Thyroid gland (tissue), 4 donors: Measurements from ENCODE around the gene WBP1L. TPM values are rescaled to one million over a fixed set of nuclear protein-coding genes. Genes with fewer than 3 reads are reported as not detected.
A peak's percentile ranks its signal among the peaks of the same experiment; 100 is the strongest.

Experiments used
- DNase-seq, 2 donors: peaks; one replicate each; pipeline ENCODE4 v3.0.0-alpha.2; 2019
- H3K27ac ChIP-seq, 3 donors: fragments of 200-600 bp; sonication (generic); 1 replicate in 2 of 3; 2 replicates in 1 of 3; pipeline ENCODE4 v1.5.1; 2016 to 2019; ENCODE audit warnings: mild to moderate bottlenecking in 1 of 3, moderate library complexity in 1 of 3
- H3K27me3 ChIP-seq: fragments of 200-600 bp; sonication (generic); one replicate; pipeline ENCODE4 v1.5.1; 2019
- H3K36me3 ChIP-seq, 2 donors: fragments of 200-600 bp; sonication (generic); one replicate each; pipeline ENCODE4 v1.5.1; 2016 to 2019
- H3K4me1 ChIP-seq, 2 donors: fragments of 200-600 bp; sonication (generic); one replicate each; pipeline ENCODE4 v1.5.1; 2017 to 2019
- H3K4me3 ChIP-seq, 3 donors: fragments of 200-600 bp; sonication (generic); replicated peaks in 1 of 3; 1 replicate in 2 of 3; 2 replicates in 1 of 3; pipeline ENCODE4 v1.5.1; 2016; ENCODE audit warnings: mild to moderate bottlenecking in 1 of 3
- H3K9me3 ChIP-seq: fragments of 200-600 bp; sonication (generic); one replicate; pipeline ENCODE4 v1.5.1; 2017
- CTCF ChIP-seq, 6 experiments: fragments of 200-600 bp in 3 of 6; fragments of 450-650 bp in 3 of 6; sonication (generic) in 3 of 6; IDR thresholded peaks; one replicate each; pipeline ENCODE4 v1.5.1; 2016 to 2019; ENCODE audit warnings: antibody characterized with exemption in 6 of 6, mild to moderate bottlenecking in 2 of 6, inconsistent platforms in 1 of 6, moderate library complexity in 1 of 6
- POLR2A ChIP-seq, 2 donors: fragments of 450-650 bp; IDR thresholded peaks; one replicate each; pipeline ENCODE4 v1.6.1; 2017; ENCODE audit warnings: antibody characterized with exemption in 2 of 2, mild to moderate bottlenecking in 2 of 2, moderate library complexity in 1 of 2
- WGBS, 2 donors: methylation state at CpG; one replicate each; pipeline ENCODE4 v1.1.5; 2017; 5-methylcytosine and 5-hydroxymethylcytosine counted together
- intact Hi-C: fragments of 100-400 bp; cut with DNase I; formaldehyde crosslinking; loops from one replicate; pipeline ENCODE4 v1.15.1; 2023
- total RNA-seq, 4 donors: library from RNA; depleted of rRNA; stranded (reverse); fragments of >200 nt; gene quantifications; one replicate each; pipeline ENCODE4 v1.2.3, GENCODE V29; 2016

WBP1L gene
- total RNA-seq, 4 donors from 2014 or later: 194 to 384 (median 314) TPM

GRCh38 chr10:102744374-102745051, 765 bp downstream of the WBP1L start:
- Histone ChIP-seq H3K9me3 (no peaks in the 10 kb centered on the region), H3K36me3 (no peaks in the 10 kb centered on the region), H3K27me3 (no peaks in the 10 kb centered on the region), H3K4me1 (peaks cover 33 to 38% of the 10 kb centered on the region in 2 donors), H3K4me3 (peak overlapping the region; percentile 43 to 74 (median 57)), H3K27ac (peak overlapping the region; percentile 84 to 93 (median 90))
- 2 to 3% methylated on average over 8 to 9 of the region's 9 CpGs for WGBS, 2 donors
- TF ChIP-seq CTCF (IDR thresholded peaks at IDR 0.05): no peak
- TF ChIP-seq POLR2A (IDR thresholded peaks at IDR 0.05): peak in 1 of 2 donors; percentile 82
- peak; percentile 95 to 96 for DNase-seq
- intact Hi-C loops: loop anchor here (10.0 kb wide), 1 partner anchor 70 kb away; no protein-coding TSS in a partner anchor

DNA sequence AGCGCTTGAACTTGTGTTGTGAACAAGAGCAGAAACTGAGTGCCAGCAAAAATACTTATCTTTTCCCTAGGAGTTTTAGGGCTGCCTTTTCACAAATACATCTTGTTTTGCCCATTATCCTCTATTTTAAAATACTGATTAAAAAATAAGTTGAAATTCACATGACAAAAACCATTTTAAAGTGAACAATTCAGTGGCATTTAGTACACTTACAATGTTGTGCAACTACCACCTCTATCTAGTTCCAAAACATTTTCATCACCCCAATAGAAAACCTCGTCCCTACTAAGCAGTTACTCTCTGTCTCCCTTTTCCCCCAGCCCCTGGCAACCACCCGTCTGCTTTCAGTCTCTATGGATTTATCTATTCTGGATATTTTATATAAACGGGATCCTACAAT, 1.4 kb downstream of the WBP1L start:
- 43 to 44% methylated on average over 4 of the region's 4 CpGs for WGBS, 2 donors
- no peaks in the 10 kb centered on the region for H3K36me3 ChIP-seq
- intact Hi-C loops: loop anchor here (10.0 kb wide), 1 partner anchor 70 kb away; no protein-coding TSS in a partner anchor
- H3K27ac ChIP-seq: peak overlapping the region; percentile 84 to 93 (median 90)
- no peak for TF ChIP-seq POLR2A (IDR thresholded peaks at IDR 0.05)
- TF ChIP-seq CTCF (IDR thresholded peaks at IDR 0.05): no peak
- peak overlapping the region in 2 of 3 donors; percentile 22 to 57 for H3K4me3 ChIP-seq
- no peak for DNase-seq
- no peaks in the 10 kb centered on the region for H3K27me3 ChIP-seq
- H3K9me3 ChIP-seq: no peaks in the 10 kb centered on the region
- peaks cover 27 to 34% of the 10 kb centered on the region in 2 donors for H3K4me1 ChIP-seq

DNA sequence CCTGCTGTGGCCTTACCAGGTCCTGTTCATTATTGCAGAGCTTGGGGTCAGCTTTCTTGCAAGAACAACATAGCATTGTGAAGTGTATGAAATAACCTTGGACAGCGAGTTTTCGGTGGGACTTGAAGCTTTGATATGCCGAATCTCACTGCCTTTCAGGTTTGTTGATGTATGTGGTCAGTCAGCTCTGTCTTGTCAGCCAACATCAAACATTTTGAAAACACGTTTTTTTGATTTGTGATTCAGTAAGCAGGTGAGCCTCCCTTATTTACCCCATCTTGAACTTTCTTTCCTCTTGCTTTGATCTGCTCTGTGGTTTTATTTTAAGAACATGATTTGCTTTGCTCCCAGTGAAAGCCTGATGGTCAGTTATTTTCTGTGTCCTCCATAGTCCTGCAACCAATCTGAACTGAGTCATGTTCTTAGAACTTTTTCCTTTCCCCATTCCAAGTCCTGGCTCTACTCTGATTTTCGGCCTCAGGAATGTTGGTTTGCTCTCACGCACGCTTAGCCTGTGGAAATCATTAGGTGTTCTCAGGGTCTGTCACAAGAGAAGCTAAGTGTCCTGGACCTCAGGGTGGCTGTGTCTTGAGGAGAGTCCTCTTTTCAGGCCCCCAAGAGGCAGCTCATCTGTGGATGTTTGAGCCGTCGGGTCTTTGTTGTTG, 8.7 kb downstream of the WBP1L start:
- intact Hi-C loops: no loop called here
- Histone ChIP-seq H3K27ac (peak overlapping the region; percentile 67 to 83 (median 74)), H3K36me3 (no peaks in the 10 kb centered on the region), H3K4me3 (no peak overlapping the region), H3K9me3 (no peaks in the 10 kb centered on the region), H3K27me3 (no peaks in the 10 kb centered on the region), H3K4me1 (peaks cover 55 to 56% of the 10 kb centered on the region in 2 donors)
- DNase-seq: no peak
- 71 to 72% methylated on average over 9 of the region's 9 CpGs for WGBS, 2 donors
- TF ChIP-seq POLR2A (IDR thresholded peaks at IDR 0.05) (no peak), CTCF (IDR thresholded peaks at IDR 0.05) (no peak)

GRCh38 chr10:102752934-102753664, 9.4 kb downstream of the WBP1L start:
- Histone ChIP-seq H3K36me3 (no peaks in the 10 kb centered on the region), H3K9me3 (no peaks in the 10 kb centered on the region), H3K27me3 (no peaks in the 10 kb centered on the region), H3K4me1 (peaks cover 54 to 62% of the 10 kb centered on the region in 2 donors), H3K4me3 (no peak overlapping the region), H3K27ac (peak overlapping the region; percentile 67 to 83 (median 74))
- TF ChIP-seq POLR2A (IDR thresholded peaks at IDR 0.05) (no peak), CTCF (IDR thresholded peaks at IDR 0.05) (peak in 4 of 6 experiments; percentile 46 to 54 (median 50))
- no peak for DNase-seq
- WGBS, 2 donors: 79 to 88% methylated on average over 4 of the region's 4 CpGs
- intact Hi-C loops: no loop called here
